T-cell (primary cell): ENCODE measurements around the gene IKZF3. TPM values are rescaled to one million over a fixed set of nuclear protein-coding genes. Genes with fewer than 3 reads are reported as not detected.

Experiments used
- ATAC-seq, 4 experiments: fragments of 200-7000 bp in 3 of 4; fragments of 150-1000 bp in 1 of 4; cut with Tn5 transposase; replicated peaks in 1 of 4; 1 replicate in 3 of 4; 2 replicates in 1 of 4; pipeline ENCODE4 v1.10.0; 2021; ENCODE audit warnings: moderate library complexity in 3 of 4, mild to moderate bottlenecking in 2 of 4, moderate number of reproducible peaks in 1 of 4
- CTCF ChIA-PET, 2 donors: fragments of 300-600 bp; sonication (Branson Sonifier 250); formaldehyde crosslinking; loops; one replicate each; lab custom pipeline; 2022; ENCODE audit warnings: antibody characterized with exemption in 2 of 2; lab: Charles Lee
- POLR2A ChIA-PET, 2 donors: fragments of 300-600 bp; sonication (Branson Sonifier 250); formaldehyde crosslinking; loops; one replicate each; lab custom pipeline; 2022; ENCODE audit warnings: antibody characterized with exemption in 2 of 2; lab: Charles Lee
- DNase-seq, 35 experiments: peaks; one replicate each; pipeline versions ENCODE4 v3.0.0 to v3.0.0-alpha.2; 2013 to 2023
- H3K27ac ChIP-seq: one replicate; pipeline ENCODE4 v1.5.1; 2013; ENCODE audit warnings: low read length
- H3K27me3 ChIP-seq, 2 experiments: replicated peaks in 1 of 2; 1 replicate in 1 of 2; 2 replicates in 1 of 2; pipeline versions ENCODE4 v1.6.1 to v1.7.0; 2013; ENCODE audit warnings: low read length in 1 of 2, mixed read lengths in 1 of 2; ENCODE audit not compliant: control insufficient read depth in 2 of 2, insufficient read depth in 2 of 2; ENCODE audit errors: extremely low read depth in 1 of 2
- H3K36me3 ChIP-seq, 2 donors: 1 replicate in 1 of 2; 2 replicates in 1 of 2; pipeline versions ENCODE4 v1.6.1 to v1.7.0; 2013; ENCODE audit warnings: low read length in 1 of 2; ENCODE audit not compliant: control insufficient read depth in 2 of 2, insufficient read depth in 1 of 2; ENCODE audit errors: extremely low read depth in 1 of 2
- H3K4me1 ChIP-seq, 2 experiments: 1 replicate in 1 of 2; 2 replicates in 1 of 2; pipeline versions ENCODE4 v1.6.1 to v1.7.0; 2013; ENCODE audit warnings: low read length in 2 of 2, mixed read lengths in 1 of 2; ENCODE audit not compliant: insufficient read depth in 2 of 2, control insufficient read depth in 1 of 2; ENCODE audit errors: extremely low read depth in 1 of 2
- H3K4me3 ChIP-seq, 2 donors: 1 replicate in 1 of 2; 2 replicates in 1 of 2; pipeline versions ENCODE4 v1.5.1 to v1.7.0; 2013; ENCODE audit warnings: mild to moderate bottlenecking in 2 of 2, low read length in 1 of 2, moderate library complexity in 1 of 2; ENCODE audit not compliant: control insufficient read depth in 1 of 2; ENCODE audit errors: extremely low read depth in 1 of 2
- H3K9me3 ChIP-seq: 2 replicates; pipeline ENCODE4 v1.7.0; 2013
- H3K27ac Mint-ChIP-seq, 2 donors: one replicate each; pipeline ENCODE4 v1.8.0; 2020 to 2021; ENCODE audit warnings: mild to moderate bottlenecking in 2 of 2, mixed read lengths in 2 of 2
- H3K27me3 Mint-ChIP-seq, 2 donors: one replicate each; pipeline ENCODE4 v1.8.0; 2021 to 2022; ENCODE audit warnings: mixed read lengths in 2 of 2
- H3K36me3 Mint-ChIP-seq: one replicate; pipeline ENCODE4 v1.8.0; 2021; ENCODE audit warnings: mixed read lengths
- H3K4me1 Mint-ChIP-seq, 3 donors: one replicate each; pipeline ENCODE4 v1.8.0; 2020 to 2022; ENCODE audit warnings: mixed read lengths in 3 of 3, mild to moderate bottlenecking in 1 of 3
- H3K4me3 Mint-ChIP-seq, 3 donors: one replicate each; pipeline ENCODE4 v1.8.0; 2020 to 2022; ENCODE audit warnings: mild to moderate bottlenecking in 3 of 3, mixed read lengths in 3 of 3, moderate library complexity in 3 of 3
- H3K9me3 Mint-ChIP-seq, 3 donors: one replicate each; pipeline ENCODE4 v1.8.0; 2020 to 2022; ENCODE audit warnings: mixed read lengths in 3 of 3
- WGBS: methylation state at CpG from one replicate; pipeline ENCODE4 v1.1.5; 2013; ENCODE audit warnings: missing lambda C conversion rate; ENCODE audit not compliant: insufficient coverage; 5-methylcytosine and 5-hydroxymethylcytosine counted together
- total RNA-seq, 35 experiments: library from RNA in 6 of 35; stranded (reverse) in 6 of 35; fragments of 120-200 nt in 1 of 35; gene quantifications; one replicate each; pipeline versions ENCODE4 v1.2.1 to v1.2.4 and lab custom pipeline; 2013 to 2026

IKZF3 gene
- total RNA-seq, 5 donors from 2014 or later (not counting 1 experiment from before 2014, with no cell fraction given), result 78.1 to 112 (median 108) TPM

GRCh38 chr17:39838784-39839183, 25.3 kb downstream of the IKZF3 start:
- no CpG with 5 or more reads among the region's 1 CpG for WGBS
- Histone ChIP-seq H3K27me3 (no peaks in the 10 kb centered on the region), H3K4me1 (peaks cover 13 to 26% of the 10 kb centered on the region in 2 experiments), H3K9me3 (no peaks in the 10 kb centered on the region), H3K36me3 (peaks cover 6 to 38% of the 10 kb centered on the region in 2 donors), H3K4me3 (no peak overlapping the region), H3K27ac (no peak overlapping the region)
- ChIA-PET CTCF (no interaction called here), POLR2A (interaction anchor here in 1 of 2 donors (0.6 kb wide), 1 partner anchor 666 kb away, joined by 3 read pairs; no protein-coding TSS in a partner anchor)
- Mint-ChIP-seq H3K27me3 (no peaks in the 10 kb centered on the region), H3K9me3 (peaks cover 7 to 11% (median 11%) of the 10 kb centered on the region in 3 donors), H3K36me3 (peaks cover 51% of the 10 kb centered on the region), H3K4me1 (peaks cover 50 to 79% (median 52%) of the 10 kb centered on the region in 3 donors), H3K27ac (peak overlapping the region in 1 of 2 donors; percentile 22), H3K4me3 (no peak overlapping the region)
- no peak for ATAC-seq
- DNase-seq, result no peak

- ChIA-PET CTCF (no interaction called here), POLR2A (interaction anchor here in 1 of 2 donors (0.6 kb wide), 1 partner anchor 8 kb away, joined by 3 read pairs; no protein-coding TSS in a partner anchor)
- no peak overlapping the region for H3K4me3 Mint-ChIP-seq
- H3K36me3 ChIP-seq, result peaks cover 6 to 38% of the 10 kb centered on the region in 2 donors
- no peak overlapping the region for H3K27ac ChIP-seq
- H3K27me3 ChIP-seq, result no peaks in the 10 kb centered on the region
- peaks cover 9 to 23% of the 10 kb centered on the region in 2 experiments for H3K4me1 ChIP-seq
- peaks cover 46 to 77% (median 49%) of the 10 kb centered on the region in 3 donors for H3K4me1 Mint-ChIP-seq
- ATAC-seq, result no peak
- H3K27me3 Mint-ChIP-seq, result no peaks in the 10 kb centered on the region
- no CpG with 5 or more reads among the region's 1 CpG for WGBS
- no peak overlapping the region for H3K4me3 ChIP-seq
- H3K36me3 Mint-ChIP-seq, result peaks cover 51% of the 10 kb centered on the region
- DNase-seq, result no peak
- no peaks in the 10 kb centered on the region for H3K9me3 ChIP-seq
- peaks cover 7 to 11% (median 11%) of the 10 kb centered on the region in 3 donors for H3K9me3 Mint-ChIP-seq
- no peak overlapping the region for H3K27ac Mint-ChIP-seq
Observed at GRCh38 chr17:39838057-39838456, 26.1 kb downstream of the IKZF3 start.

- ATAC-seq (no peak), DNase-seq (no peak)
- peaks cover 0 to 17% of the 10 kb centered on the region in 2 experiments for H3K4me1 ChIP-seq
- H3K27me3 ChIP-seq, result no peaks in the 10 kb centered on the region
- Mint-ChIP-seq H3K4me3 (no peak overlapping the region), H3K9me3 (peaks cover 7 to 11% (median 11%) of the 10 kb centered on the region in 3 donors), H3K4me1 (peaks cover 42 to 66% (median 43%) of the 10 kb centered on the region in 3 donors), H3K27ac (no peak overlapping the region), H3K36me3 (peaks cover 56% of the 10 kb centered on the region), H3K27me3 (no peaks in the 10 kb centered on the region)
- no peaks in the 10 kb centered on the region for H3K9me3 ChIP-seq
- no peak overlapping the region for H3K4me3 ChIP-seq
- peaks cover 6 to 36% of the 10 kb centered on the region in 2 donors for H3K36me3 ChIP-seq
- 98% methylated on average over 6 of the region's 6 CpGs for WGBS
- CTCF ChIA-PET, result interaction anchor here in 1 of 2 donors (0.6 kb wide), 1 partner anchor 34 kb away, joined by 4 read pairs; no protein-coding TSS in a partner anchor
- POLR2A ChIA-PET, result no interaction called here
- H3K27ac ChIP-seq, result no peak overlapping the region
Observed at GRCh38 chr17:39836117-39836516, 28.0 kb downstream of the IKZF3 start.

- Mint-ChIP-seq H3K27ac (peak overlapping the region in 1 of 2 donors; percentile 1), H3K9me3 (peaks cover 7 to 11% (median 11%) of the 10 kb centered on the region in 3 donors)
- CTCF ChIA-PET, result interaction anchor here in 1 of 2 donors (0.6 kb wide), 1 partner anchor 33 kb away, joined by 4 read pairs; no protein-coding TSS in a partner anchor
Observed at GRCh38 chr17:39835038-39835786, 28.9 kb downstream of the IKZF3 start.

GRCh38 chr17:39834017-39834416, 30.1 kb downstream of the IKZF3 start:
- no peaks in the 10 kb centered on the region for H3K9me3 ChIP-seq
- peaks cover 7 to 9% (median 8%) of the 10 kb centered on the region in 3 donors for H3K9me3 Mint-ChIP-seq
- H3K36me3 ChIP-seq, result peaks cover 0 to 25% of the 10 kb centered on the region in 2 donors
- no peak overlapping the region for H3K4me3 Mint-ChIP-seq
- H3K27me3 ChIP-seq, result no peaks in the 10 kb centered on the region
- POLR2A ChIA-PET, result no interaction called here
- no peak for DNase-seq
- peaks cover 0 to 12% of the 10 kb centered on the region in 2 experiments for H3K4me1 ChIP-seq
- no peak for ATAC-seq
- H3K4me3 ChIP-seq, result no peak overlapping the region
- CTCF ChIA-PET, result no interaction called here
- peaks cover 54% of the 10 kb centered on the region for H3K36me3 Mint-ChIP-seq
- H3K27ac ChIP-seq, result no peak overlapping the region
- H3K4me1 Mint-ChIP-seq, result peaks cover 33 to 54% (median 35%) of the 10 kb centered on the region in 3 donors
- peak overlapping the region; percentile 56 to 75 for H3K27ac Mint-ChIP-seq
- no peaks in the 10 kb centered on the region for H3K27me3 Mint-ChIP-seq

More at GRCh38 chr17:39835038-39835786, 28.9 kb downstream of the IKZF3 start:
- H3K27me3 Mint-ChIP-seq, result no peaks in the 10 kb centered on the region
- H3K4me1 ChIP-seq, result peaks cover 0 to 12% of the 10 kb centered on the region in 2 experiments
- no peak overlapping the region for H3K4me3 Mint-ChIP-seq
- peaks cover 56% of the 10 kb centered on the region for H3K36me3 Mint-ChIP-seq
- H3K9me3 ChIP-seq, result no peaks in the 10 kb centered on the region
- H3K4me3 ChIP-seq, result no peak overlapping the region
- WGBS, result over 99% methylated on average over 17 of the region's 17 CpGs
- H3K27me3 ChIP-seq, result no peaks in the 10 kb centered on the region
- peaks cover 2 to 30% of the 10 kb centered on the region in 2 donors for H3K36me3 ChIP-seq
- DNase-seq (no peak), ATAC-seq (no peak)
- POLR2A ChIA-PET, result no interaction called here
- H3K27ac ChIP-seq, result no peak overlapping the region
- peaks cover 38 to 63% (median 42%) of the 10 kb centered on the region in 3 donors for H3K4me1 Mint-ChIP-seq

GRCh38 chr17:39831588-39831987, 32.5 kb downstream of the IKZF3 start:
- peaks cover 0 to 4% (median 0%) of the 10 kb centered on the region in 3 donors for H3K9me3 Mint-ChIP-seq
- ChIA-PET POLR2A (interaction anchor here (0.6 to 0.9 kb wide), 3 partner anchors 19 to 87 kb away, joined by 4 to 6 read pairs (median 4); partner anchors contain the start of gene GSDMB (in 1 of the 2)), CTCF (interaction anchor here in 1 of 2 donors (0.7 kb wide), 1 partner anchor 11 kb away, joined by 3 read pairs; no protein-coding TSS in a partner anchor)
- H3K4me3 Mint-ChIP-seq, result no peak overlapping the region
- H3K9me3 ChIP-seq, result no peaks in the 10 kb centered on the region
- ATAC-seq (no peak), DNase-seq (no peak)
- H3K36me3 ChIP-seq, result peaks cover 0 to 43% of the 10 kb centered on the region in 2 donors
- H3K4me1 ChIP-seq, result peaks cover 0 to 12% of the 10 kb centered on the region in 2 experiments
- H3K36me3 Mint-ChIP-seq, result peaks cover 61% of the 10 kb centered on the region
- H3K27me3 ChIP-seq, result no peaks in the 10 kb centered on the region
- peaks cover 38 to 51% (median 44%) of the 10 kb centered on the region in 3 donors for H3K4me1 Mint-ChIP-seq
- H3K27me3 Mint-ChIP-seq, result no peaks in the 10 kb centered on the region
- no CpG with 5 or more reads among the region's 2 CpGs for WGBS
- no peak overlapping the region for H3K4me3 ChIP-seq
- H3K27ac ChIP-seq, result no peak overlapping the region
- peak overlapping the region; percentile 54 to 60 for H3K27ac Mint-ChIP-seq
